Left ventricle myocardium inferior (tissue), 1 donor: ENCODE measurements around the gene IL11. TPM values are rescaled to one million over a fixed set of nuclear protein-coding genes. Genes with fewer than 3 reads are reported as not detected.
"Not testable (repeated sequence)": the region's sequence is repeated elsewhere in the genome, so short reads cannot be mapped to it uniquely, and the experiment has no call there.

ENCODE experiments used
- DNase-seq: peaks from one replicate; pipeline ENCODE4 v3.0.0-alpha.2; 2020
- H3K27ac ChIP-seq: fragments of 200-600 bp; replicated peaks from 2 replicates; pipeline ENCODE4 v1.8.0; 2021
- H3K27me3 ChIP-seq: fragments of 200-600 bp; 2 replicates; pipeline ENCODE4 v1.8.0; 2021; ENCODE audit warnings: low read depth
- H3K36me3 ChIP-seq: fragments of 200-600 bp; 2 replicates; pipeline ENCODE4 v1.8.0; 2021
- H3K4me1 ChIP-seq: fragments of 200-600 bp; 2 replicates; pipeline ENCODE4 v1.8.0; 2021
- H3K4me3 ChIP-seq: fragments of 200-600 bp; 2 replicates; pipeline ENCODE4 v1.8.0; 2021; ENCODE audit warnings: mild to moderate bottlenecking, moderate library complexity
- H3K9me3 ChIP-seq: fragments of 200-600 bp; replicated peaks from 2 replicates; pipeline ENCODE4 v1.8.0; 2021
- CTCF ChIP-seq: fragments of 200-600 bp; IDR thresholded peaks from 2 replicates; pipeline ENCODE4 v1.8.0; 2021; ENCODE audit warnings: antibody characterized with exemption, mild to moderate bottlenecking, borderline replicate concordance
- intact Hi-C: fragments of 100-400 bp; cut with micrococcal nuclease; formaldehyde crosslinking; loops from one replicate; pipeline ENCODE4 v1.11.0; 2022
- total RNA-seq: library from RNA; stranded (reverse); fragmentation: NEBNext Ultra II Directional; extraction: Animal tissue kit (Norgen Biotek cat#: 25700); gene quantifications from one replicate; pipeline ENCODE4 v1.2.1, GENCODE V29; 2021
- donor health status: DM: no; HTN: yes; CAD: no; lungs with severe emphysema.

IL11 gene
- total RNA-seq, 1 donor from 2014 or later = not detected

DNA sequence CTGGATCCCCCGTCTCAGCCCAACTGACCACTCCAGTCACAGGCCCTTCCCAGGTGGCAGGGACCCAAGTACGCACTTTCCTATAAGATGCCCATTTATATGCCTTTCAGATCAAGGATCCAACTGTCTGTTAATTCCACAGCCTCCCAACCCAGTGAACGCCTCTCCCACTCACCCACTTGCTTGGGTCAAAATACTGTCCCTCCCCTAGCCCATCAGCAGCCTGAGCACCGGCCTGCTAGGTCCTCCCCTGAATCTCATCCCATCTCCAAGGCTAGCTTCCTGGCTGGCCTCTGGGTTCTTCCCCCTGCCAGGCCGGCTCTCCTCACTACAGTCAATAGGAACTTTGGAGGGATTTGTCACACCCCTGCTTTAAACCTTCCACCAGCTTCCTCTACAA lies 35.4 kb upstream of the IL11 start:
- no peak for DNase-seq
- H3K4me1 ChIP-seq = peaks cover 21% of the 10 kb centered on the region

GRCh38 chr19:55402509-55402908 lies 32.2 kb upstream of the IL11 start:
- Histone ChIP-seq H3K9me3 (no peaks in the 10 kb centered on the region), H3K36me3 (peaks cover 42% of the 10 kb centered on the region), H3K4me1 (peaks cover 21% of the 10 kb centered on the region), H3K27me3 (no peaks in the 10 kb centered on the region), H3K4me3 (no peak overlapping the region), H3K27ac (no peak overlapping the region)
- intact Hi-C loops = no loop called here
- no peak for DNase-seq
- no peak for TF ChIP-seq CTCF

More for the DNA sequence above, 35.4 kb upstream of the IL11 start:
- Histone ChIP-seq H3K27me3 (no peaks in the 10 kb centered on the region), H3K27ac (no peak overlapping the region), H3K4me3 (no peak overlapping the region), H3K9me3 (no peaks in the 10 kb centered on the region), H3K36me3 (peaks cover 39% of the 10 kb centered on the region)
- no peak for TF ChIP-seq CTCF
- intact Hi-C loops = no loop called here

DNA sequence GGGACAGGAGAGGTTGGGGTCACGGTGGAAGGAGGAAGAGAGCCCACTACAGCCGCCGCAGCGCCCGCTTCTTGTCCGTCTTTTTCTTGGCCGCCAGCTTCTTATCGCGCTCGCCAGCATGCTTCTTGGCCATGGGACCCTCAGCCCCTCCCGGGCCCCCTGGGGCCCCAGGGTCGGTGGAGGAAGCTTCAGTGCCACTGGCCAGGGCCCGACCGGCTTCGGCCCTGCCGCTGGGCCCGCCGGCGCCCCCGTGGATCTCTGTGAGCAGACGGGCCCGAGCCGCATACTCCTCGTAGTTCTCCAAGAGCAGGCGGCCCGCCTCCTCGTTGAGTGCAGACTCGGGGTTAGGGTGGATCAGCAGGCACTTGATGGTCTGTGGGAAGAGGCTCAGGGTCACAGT lies 31.1 kb upstream of the IL11 start:
- H3K9me3 ChIP-seq, H3K27me3 ChIP-seq, H3K4me1 ChIP-seq, intact Hi-C loops, H3K4me3 ChIP-seq, DNase-seq, H3K27ac ChIP-seq: not testable (repeated sequence)
- peaks cover 42% of the 10 kb centered on the region for H3K36me3 ChIP-seq

DNA sequence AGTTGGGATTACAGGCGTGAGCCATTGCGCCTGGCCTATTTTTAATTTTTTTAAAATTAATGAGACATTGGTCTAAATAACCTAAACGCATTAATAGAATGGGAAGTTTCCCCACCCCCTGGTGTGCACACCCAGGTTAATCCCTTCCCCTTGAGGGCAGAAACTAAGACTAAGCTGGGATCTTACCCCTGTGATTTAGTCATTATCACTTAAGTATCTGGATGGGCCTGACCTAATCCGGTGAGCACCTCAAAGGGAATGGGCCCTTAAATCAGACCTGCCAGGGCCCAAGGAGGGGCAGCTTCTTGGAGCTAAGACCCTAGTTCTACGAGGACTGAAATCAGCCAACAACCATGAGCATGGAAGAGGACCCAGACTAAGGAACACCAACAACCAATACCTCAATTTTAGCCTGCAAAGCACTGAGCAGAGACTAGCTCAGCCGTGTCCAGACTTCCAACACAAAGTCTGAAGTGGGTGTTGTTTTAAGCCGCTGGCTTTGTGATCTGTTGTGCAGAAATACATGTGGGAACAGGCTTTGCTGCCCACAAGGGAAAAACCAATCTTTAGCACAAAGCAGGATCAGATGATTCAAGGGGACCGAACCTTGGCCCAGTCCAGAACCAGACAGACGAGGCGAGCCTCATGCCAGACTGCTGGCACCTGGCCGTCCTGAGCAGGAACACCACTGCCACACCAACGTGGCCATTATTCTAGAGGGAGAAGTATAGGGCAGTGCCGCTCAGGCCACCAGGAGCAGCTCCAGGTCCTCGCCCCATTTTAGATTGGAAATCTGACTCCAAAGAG lies 30.2 kb upstream of the IL11 start:
- Histone ChIP-seq H3K4me3 (no peak overlapping the region), H3K4me1 (peaks cover under 1% of the 10 kb centered on the region), H3K27me3 (no peaks in the 10 kb centered on the region), H3K27ac (no peak overlapping the region), H3K36me3 (peaks cover 38% of the 10 kb centered on the region), H3K9me3 (no peaks in the 10 kb centered on the region)
- DNase-seq = no peak
- intact Hi-C loops = no loop called here
- no peak for TF ChIP-seq CTCF

DNA sequence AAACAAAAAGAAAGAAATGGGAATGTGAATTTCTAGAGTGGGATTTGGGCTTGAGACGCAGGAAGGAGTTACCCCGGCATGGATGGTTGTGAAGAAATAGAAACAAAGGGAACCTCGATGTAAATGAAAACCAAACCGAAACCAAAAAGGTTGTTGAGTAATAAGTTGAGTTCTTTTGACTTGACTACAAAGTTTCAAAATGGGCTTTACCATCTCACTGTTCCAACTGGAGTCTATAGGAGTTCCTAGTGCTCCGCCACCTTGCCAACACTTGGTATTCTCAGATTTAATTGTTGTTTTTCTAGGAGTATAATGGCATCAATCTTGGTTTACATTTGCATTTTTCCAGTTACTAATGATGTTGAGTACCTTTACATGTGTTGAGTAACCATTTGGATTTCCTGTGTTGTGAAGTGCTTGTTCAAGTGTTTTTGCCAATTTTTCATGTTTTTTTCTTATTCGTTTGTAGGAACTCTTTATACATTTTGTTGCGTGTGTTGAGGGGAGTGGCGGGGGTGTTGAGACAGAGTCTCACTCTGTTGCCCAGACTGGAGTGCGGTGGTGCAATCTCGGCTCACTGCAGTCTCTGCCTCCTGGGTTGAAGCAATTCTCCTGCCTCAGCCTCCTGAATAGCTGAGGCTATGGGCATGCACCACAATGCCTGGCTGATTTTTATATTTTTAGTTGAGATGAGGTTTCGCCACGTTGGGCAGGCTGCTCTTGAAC lies 28.1 kb upstream of the IL11 start:
- intact Hi-C loops = no loop called here
- no peak overlapping the region for H3K27ac ChIP-seq
- DNase-seq = no peak

More for the DNA sequence above, 28.1 kb upstream of the IL11 start:
- H3K27me3 ChIP-seq = no peaks in the 10 kb centered on the region
- H3K4me3 ChIP-seq = no peak overlapping the region
- no peaks in the 10 kb centered on the region for H3K9me3 ChIP-seq
- no peak for TF ChIP-seq CTCF
- no peaks in the 10 kb centered on the region for H3K4me1 ChIP-seq
- peaks cover 27% of the 10 kb centered on the region for H3K36me3 ChIP-seq
